D721Med (cell line): ENCODE data around the gene DHX16.
"Not testable (repeated sequence)": the region's sequence is repeated elsewhere in the genome, so short reads cannot be mapped to it uniquely, and the experiment has no call there.

ENCODE experiments used
- DNase-seq: peaks from one replicate; pipeline ENCODE4 v3.0.0; 2011; ENCODE audit warnings: low spot score; ENCODE audit not compliant: insufficient read length
- FAIRE-seq: peaks from 2 replicates; lab custom pipeline; 2011; peaks lifted over from hg19 to GRCh38; lab: Jason Lieb, UNC
- TF ChIP-seq, protein P1 (sequence below): IDR thresholded peaks from 2 replicates; pipeline ENCODE4 v1.5.1; 2012; ENCODE audit warnings: mild to moderate bottlenecking, control low read depth; ENCODE audit not compliant: insufficient read depth; ENCODE audit errors: missing control alignments

Gene DHX16

DNA sequence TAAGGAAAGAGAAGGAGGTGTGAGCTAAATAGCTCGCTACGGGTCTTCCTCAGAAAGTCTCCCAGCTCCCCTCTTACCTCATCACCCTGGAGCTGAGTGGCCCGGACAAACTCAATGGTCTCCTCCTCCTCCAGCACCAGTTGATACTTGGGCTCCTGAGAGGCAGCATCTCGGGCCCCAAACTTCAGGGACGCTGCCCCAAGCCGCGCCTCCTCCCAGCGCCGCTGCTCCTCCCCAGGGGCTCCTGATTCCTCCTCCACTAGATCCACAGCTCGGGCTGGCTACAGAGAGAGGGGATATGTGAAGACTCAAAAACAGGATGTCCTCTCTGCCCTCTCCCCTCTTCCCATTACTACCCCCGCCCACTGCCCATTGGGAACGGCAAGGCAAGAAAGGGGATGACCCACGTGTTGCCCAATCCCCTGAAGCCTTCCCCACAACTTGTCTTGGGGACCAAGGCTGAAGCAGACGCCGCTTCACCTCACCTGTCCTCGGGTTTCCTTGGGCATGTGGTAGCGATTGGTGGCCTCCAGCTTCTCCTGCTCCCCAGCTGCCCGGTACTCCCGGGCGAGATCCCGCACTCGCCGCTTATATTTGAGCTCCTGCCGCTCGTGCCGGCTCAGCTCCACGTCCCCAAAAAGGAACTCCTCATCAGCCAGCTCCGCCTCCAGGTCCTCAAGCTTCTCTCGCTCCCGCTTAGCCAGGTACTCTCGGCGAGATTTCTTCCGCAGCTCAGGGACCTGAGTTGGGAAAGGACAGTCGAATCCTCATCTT, 7.6 kb downstream of the DHX16 start:
- FAIRE-seq (no peak), DNase-seq (no peak)

DNA sequence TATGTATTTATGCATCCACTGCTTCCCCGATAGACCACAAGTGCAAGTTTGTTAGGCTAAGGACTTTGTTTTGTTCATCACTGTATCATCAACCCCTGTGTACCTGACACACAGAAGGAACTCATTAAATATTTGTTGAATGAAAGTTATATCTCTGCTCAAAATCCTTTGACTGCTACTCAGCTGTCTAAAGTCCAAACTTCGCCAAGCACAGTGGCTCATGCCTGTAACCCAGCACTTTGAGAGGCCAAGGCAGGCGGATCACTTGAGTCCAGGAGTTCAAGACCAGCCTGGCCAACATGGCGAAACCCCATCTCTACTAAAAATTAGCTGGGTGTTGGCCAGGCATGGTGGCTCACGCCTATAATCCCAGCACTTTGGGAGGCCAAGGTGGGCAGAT, 14.9 kb downstream of the DHX16 start:
- not testable (repeated sequence) for FAIRE-seq, DNase-seq

More for the DNA sequence above, 7.6 kb downstream of the DHX16 start:
- TF ChIP-seq, protein P1, sequence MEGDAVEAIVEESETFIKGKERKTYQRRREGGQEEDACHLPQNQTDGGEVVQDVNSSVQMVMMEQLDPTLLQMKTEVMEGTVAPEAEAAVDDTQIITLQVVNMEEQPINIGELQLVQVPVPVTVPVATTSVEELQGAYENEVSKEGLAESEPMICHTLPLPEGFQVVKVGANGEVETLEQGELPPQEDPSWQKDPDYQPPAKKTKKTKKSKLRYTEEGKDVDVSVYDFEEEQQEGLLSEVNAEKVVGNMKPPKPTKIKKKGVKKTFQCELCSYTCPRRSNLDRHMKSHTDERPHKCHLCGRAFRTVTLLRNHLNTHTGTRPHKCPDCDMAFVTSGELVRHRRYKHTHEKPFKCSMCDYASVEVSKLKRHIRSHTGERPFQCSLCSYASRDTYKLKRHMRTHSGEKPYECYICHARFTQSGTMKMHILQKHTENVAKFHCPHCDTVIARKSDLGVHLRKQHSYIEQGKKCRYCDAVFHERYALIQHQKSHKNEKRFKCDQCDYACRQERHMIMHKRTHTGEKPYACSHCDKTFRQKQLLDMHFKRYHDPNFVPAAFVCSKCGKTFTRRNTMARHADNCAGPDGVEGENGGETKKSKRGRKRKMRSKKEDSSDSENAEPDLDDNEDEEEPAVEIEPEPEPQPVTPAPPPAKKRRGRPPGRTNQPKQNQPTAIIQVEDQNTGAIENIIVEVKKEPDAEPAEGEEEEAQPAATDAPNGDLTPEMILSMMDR = no peak

DNA sequence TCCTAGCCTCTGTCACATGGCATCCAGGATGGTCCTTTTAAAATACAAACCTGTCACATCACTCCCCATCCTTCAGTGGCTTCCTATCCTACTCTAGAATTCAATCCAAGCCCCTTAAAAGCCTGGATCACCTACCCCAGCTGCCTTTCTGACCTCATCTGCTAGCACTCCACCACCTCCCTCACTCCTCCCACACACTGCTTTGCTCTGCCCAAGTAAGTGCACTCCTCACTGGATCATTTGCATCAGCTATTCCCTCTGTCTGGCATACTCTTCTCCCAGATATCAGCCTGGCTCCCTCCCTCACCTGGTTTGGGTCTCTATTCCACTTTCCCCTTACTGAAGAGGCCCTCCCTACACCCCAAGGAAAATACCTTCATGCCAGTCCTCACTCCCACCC, 15.4 kb downstream of the DHX16 start:
- no peak for FAIRE-seq
- DNase-seq = no peak
- TF ChIP-seq, protein P1 = no peak

DNA sequence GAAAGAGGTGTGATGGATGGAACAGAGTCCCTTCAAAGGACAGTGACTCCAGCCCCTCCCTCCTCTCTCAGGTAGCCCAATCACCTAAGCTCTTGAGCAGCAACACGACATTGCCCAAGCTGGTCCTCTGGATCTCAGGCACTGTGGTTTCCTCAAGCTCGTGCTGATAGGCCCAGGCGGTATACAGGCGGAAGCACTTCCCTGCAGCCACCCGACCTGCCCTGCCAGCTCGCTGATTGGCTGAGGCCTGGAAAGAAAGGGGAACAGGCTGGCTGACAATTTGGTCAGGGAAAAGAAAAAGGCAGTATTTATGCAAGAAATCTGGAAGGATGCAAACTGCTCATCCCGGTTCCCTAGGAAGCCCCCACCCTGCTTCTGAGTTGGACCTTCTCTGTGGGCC, 16.3 kb downstream of the DHX16 start:
- FAIRE-seq (no peak), DNase-seq (no peak)
- TF ChIP-seq, protein P1 = no peak

DNA sequence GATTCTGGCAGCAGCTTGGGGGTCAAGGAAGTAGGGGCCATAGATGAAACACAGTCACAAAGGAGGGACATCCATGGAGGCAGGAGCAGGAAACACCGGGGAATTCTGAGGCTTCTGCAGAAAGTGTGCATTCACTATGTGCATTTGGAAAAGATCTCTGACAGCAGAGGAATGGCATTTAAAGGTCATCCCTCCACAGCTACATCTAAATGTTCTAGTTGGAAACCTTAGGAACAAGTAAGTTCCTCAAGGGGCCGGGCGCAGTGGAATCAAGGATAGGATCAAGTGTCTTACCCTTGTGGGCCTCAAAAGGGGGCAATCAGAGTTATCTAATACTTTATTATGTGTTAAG, 17.1 kb downstream of the DHX16 start:
- FAIRE-seq = no peak
- no peak for DNase-seq
- TF ChIP-seq, protein P1 = no peak

DNA sequence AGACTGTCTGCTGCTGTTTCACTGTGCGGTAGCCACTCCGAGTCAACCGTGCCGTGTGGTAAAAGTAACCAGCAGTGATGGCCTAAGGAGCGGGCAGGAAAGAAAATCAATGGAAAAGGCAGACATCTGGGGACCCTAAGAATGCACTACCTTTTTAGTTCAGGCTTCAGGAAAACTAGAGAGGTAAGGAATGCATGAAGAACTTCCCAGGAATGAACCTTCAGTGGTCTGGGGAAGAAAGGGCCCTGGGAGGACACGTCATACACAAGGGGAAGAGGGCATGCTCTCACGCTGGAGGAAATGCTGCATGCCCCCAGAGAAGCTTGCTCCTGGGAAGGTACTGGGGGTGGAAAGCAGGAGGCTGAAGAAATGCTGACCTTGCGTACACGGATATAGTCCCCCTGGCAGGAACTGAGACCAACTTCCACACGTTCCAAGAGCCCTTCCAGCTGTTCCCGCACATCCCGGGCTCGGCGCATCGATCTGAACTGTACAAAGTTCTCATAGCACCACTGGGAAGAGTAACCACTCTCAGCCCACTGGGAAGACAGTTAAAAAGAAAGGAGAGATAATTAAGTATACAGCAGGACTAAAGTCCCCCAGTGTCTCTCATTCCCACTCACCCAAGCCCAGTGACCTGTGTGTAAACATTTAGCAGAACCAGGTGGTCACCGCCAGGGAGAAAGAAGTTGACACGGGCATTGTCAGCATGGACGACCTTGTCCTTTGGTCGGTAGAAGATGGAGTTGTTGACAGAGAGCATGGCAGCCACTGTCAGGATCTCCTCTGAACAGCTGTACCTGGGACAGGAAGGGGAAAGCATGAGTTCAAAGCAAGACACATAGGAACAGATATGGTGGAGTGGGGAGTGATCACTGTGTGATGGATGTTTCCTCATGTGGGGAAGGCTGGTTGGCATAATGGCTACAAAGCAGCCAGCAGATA, 17.7 kb downstream of the DHX16 start:
- TF ChIP-seq, protein P1 = no peak
- DNase-seq = no peak
- no peak for FAIRE-seq

DNA sequence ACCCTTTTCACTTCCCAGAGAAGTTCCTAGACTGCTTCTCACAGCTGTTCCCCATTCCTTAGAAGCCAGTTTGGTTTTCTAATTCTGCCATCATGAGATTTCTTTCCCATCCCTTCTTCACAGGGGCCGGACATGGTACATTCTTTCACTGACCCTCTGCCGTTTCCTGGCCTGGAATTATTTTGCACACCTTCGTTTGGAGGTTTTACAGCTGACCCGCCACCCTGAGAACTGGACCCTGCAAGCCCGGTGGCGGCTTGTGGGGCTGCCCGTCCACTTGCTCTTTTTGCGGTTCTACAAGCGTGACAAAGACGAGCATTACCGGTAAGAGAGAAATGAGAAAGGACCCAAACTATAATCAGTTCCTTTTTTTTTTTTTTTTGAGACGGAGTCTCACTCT, 21.7 kb downstream of the DHX16 start:
- no peak for FAIRE-seq
- no peak for DNase-seq
- TF ChIP-seq, protein P1 = no peak
